Peyer's patch (tissue), 4 donors: ENCODE results near the gene UBE2L6.

Experiments used
- CTCF ChIP-seq, 6 experiments: fragments of 450-650 bp in 4 of 6; fragments of 200-600 bp in 2 of 6; sonication (generic) in 1 of 6; IDR thresholded peaks; one replicate each; pipeline ENCODE4 v1.5.1; 2017 to 2019; ENCODE audit warnings: antibody characterized with exemption in 6 of 6, mild to moderate bottlenecking in 3 of 6, moderate library complexity in 1 of 6
- POLR2A ChIP-seq, 2 donors: fragments of 450-650 bp; IDR thresholded peaks; one replicate each; pipeline ENCODE4 v1.5.1; 2017; ENCODE audit warnings: antibody characterized with exemption in 2 of 2, mild to moderate bottlenecking in 2 of 2, moderate library complexity in 2 of 2

DNA sequence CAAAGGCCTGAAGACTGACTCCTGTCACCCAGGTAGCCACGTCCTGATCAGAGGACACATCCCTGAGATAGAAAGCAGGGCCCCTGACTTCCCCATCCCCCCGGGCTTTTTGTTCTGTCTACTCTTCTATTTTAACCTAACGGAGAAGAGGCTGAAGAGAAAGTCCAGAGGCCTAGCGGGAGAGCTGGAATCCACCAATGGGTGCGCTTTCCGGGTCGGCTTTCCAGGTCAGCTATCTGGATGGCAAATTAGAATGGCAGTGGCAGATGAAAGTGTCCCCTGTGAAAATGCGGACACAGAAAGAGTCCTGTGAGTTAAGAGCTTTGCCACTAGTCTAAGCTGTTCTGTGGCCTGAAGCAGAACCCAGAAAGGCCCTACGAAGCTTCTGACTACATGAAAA, 16.9 kb upstream of the UBE2L6 start:
- TF ChIP-seq CTCF (IDR thresholded peaks at IDR 0.05) (no peak), POLR2A (IDR thresholded peaks at IDR 0.05) (no peak)
